Smooth muscle cell of the brain vasculature (primary cell): ENCODE measurements around the gene RELL1.

ENCODE experiments used
- DNase-seq: peaks from one replicate; pipeline ENCODE4 v3.0.0-alpha.2; 2012; ENCODE audit warnings: low read depth, low spot score

RELL1 gene

GRCh38 chr4:37599092-37599790 lies 86.9 kb downstream of the RELL1 start:
- DNase-seq, result no peak

DNA sequence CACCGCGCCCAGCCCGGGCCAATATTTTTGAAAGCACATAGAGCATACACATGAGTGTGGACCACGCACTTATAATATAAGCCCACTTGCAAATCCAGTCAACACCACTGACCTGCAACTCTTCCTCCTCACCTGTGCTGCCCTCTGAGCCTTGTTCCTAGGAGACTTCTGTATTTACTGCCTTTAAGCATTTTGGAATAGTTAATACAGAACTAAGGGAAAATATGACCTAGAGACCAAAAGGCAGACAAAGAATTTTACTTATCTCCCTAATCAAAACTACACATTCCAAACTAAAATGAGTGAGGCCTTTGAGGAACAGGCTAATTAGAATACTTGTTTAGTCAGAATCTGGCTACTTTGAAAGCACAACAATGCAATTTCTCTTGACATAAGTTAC lies 89.1 kb downstream of the RELL1 start:
- DNase-seq, result no peak

DNA sequence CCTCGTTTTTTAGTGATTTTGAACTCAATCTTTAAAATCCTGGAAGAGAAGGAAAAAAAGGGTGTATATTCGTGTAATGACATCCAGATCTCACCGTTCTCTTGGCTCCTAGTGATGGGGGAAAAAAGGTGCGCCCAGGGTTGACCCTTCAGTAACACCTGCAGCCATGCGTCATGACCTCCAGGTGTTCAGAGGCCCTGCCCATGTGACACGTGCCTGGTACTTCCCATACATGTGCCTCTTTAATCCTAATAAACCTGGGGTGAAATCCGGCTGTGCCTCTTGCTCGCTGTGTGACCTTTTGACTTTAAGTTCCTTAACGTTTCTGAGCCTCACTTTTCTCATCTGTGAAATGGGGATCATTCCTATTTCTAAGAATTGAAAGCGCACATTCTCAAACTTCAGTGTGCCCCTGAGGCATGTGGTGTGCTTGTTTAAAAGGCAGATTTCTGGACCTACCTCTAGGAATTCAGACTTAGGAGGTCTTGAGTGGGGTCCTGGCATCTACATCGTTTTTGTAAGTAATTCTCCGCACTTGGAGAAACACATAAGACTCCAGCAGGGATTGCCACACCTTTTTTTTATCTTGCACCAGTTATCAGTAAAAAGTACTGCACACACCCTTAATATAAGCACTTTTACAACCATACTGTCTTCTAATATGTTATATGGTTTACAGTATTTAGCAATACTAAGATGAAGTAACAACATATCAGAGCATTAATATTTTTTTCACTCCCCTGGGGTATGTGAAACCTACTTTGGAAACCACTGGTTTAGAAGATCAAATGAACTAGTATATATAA lies 90.1 kb downstream of the RELL1 start:
- DNase-seq, result no peak

GRCh38 chr4:37594099-37594498 lies 92.1 kb downstream of the RELL1 start:
- DNase-seq, result no peak

- DNase-seq, result no peak
Measured at GRCh38 chr4:37591349-37591748, 94.8 kb downstream of the RELL1 start.

DNA sequence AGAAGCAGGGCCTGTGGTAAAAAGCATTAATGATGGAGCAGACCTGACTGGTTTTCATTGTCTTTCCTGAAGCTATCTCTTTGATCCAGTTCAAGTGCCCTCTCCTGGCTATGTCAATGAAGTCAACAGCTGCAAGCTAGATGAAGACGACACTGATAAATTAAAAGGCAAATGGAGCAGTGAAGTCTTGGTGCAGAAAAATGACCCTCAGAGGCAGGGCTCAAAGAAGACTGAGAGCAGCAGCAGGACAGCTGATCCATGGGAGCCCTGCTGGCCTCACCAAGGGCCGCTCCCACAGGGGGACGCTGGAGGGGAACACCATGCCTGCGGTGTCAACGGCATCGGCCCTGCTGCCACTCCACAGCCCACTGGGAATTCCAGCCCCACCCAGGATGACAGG lies 96.2 kb downstream of the RELL1 start:
- no peak for DNase-seq

DNA sequence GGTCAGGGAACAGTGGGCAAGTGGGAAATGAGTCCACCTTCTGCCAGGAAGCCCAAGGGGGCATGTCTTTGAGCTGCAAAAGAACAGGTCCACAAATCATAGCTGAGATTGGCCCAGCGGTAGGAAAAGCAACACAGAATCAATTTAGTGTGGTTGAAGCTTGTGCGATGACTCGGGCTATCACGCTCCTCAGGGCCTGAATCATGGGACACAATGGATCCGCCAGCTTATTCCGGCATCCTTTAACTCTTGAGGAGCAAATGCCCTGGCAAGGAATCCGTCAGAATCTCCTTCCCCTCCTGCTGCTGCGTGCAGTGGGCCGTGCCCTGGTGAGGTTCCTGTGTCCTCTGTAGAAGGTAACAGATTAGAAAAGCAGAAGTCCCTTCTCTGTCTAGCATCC lies 98.0 kb downstream of the RELL1 start:
- no peak for DNase-seq

DNA sequence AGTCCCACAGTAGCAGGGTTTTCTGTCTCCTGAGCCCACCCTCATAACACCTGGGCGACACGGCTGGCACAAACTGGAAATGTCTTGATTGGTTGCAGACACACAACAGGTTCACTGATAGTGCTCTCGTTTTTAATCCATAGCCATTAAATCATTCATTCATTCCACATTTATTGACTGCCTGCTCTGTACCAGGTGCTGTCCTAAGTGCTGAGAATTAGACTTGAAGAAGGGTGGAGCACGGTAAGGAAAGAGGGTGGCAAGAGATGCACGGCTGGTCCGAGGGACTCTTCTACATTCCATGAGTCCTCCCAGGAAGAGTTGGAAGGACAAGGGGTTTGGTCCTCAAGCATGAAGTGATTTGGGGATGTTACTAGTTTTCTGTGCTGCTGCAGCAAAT lies 100.0 kb downstream of the RELL1 start:
- no peak for DNase-seq

DNA sequence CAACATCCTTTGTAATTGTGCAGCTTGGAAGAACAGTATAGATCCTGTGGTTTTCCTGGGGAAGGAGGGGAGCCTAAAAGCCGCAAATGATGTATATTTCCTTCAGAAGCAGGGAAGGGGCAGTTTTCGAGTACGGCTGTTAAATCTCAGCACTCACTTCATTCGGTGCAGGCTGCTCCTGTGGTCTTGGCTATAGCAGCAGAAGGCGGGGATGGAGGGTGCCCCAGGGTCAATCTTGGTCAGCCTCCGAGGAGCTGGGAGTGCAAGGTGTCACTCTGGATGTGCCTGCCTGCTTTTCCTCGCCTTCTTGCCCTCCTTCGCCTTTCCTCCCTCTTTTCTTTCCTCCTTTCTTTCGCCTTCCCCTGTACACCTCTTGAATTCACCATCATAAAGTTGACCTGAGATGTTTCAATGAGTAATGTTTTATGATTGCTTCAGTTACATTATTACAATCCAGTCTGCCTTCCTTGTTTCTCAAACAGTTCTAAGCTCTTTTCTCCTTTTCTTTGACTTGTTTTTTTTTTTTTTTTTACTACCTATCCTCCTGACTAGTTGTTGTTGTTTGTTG lies 101.6 kb downstream of the RELL1 start:
- no peak for DNase-seq

GRCh38 chr4:37584071-37584470 lies 102.1 kb downstream of the RELL1 start:
- no peak for DNase-seq

DNA sequence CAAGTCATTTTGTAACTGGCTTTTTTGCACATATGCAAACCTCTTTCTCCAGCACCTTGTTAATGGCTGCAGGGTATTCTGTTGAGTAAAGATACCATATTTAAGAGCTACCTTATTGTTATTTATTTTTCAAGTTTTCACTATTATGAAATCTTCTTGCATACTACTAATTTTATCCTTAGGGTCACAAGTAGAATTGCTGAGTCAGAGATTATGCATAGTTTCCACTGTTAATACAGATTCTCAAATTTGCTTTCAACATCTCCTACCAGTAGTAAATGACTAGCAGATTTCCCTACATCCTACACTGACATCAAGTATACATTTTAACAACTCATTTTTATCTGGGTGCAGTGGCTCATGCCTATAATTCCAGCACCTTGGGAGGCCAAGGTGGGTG lies 112.6 kb downstream of the RELL1 start:
- no peak for DNase-seq

GRCh38 chr4:37568489-37568888 lies 117.7 kb downstream of the RELL1 start:
- DNase-seq, result no peak

DNA sequence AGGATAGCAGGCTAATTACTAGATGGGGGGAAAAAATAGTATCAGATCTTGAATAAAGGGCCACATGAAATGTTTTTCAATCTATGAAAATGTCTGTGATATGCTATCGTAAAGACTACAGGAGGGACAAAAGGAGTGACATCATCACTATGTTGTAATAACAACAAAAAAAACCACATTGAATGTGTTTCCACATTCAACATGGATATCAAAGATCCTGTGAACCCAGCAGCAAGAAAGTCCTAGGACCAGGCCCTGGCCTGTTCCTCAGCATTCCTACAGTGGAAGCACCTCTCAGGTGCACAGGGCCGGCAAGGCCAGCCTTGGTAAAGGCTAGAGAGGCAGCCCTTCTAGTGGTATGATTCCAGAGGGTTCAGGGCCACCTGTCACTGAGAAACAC lies 118.3 kb downstream of the RELL1 start:
- DNase-seq, result no peak

- DNase-seq, result no peak
Measured at GRCh38 chr4:37562592-37562991, 123.6 kb downstream of the RELL1 start.

GRCh38 chr4:37561803-37562207 lies 124.4 kb downstream of the RELL1 start:
- no peak for DNase-seq

GRCh38 chr4:37561196-37561802 lies 124.9 kb downstream of the RELL1 start:
- no peak for DNase-seq
